ENCODE measurements around the gene FYB1. TPM values are rescaled to one million over a fixed set of nuclear protein-coding genes. Genes with fewer than 3 reads are reported as not detected.

FYB1 gene
- total and polyA plus RNA-seq, 5 donors from 2014 or later: 197 to 639 (median 227) TPM

- Mint-ChIP-seq H3K9me3 (no peaks in the 10 kb centered on the region), H3K4me1 (peaks cover 55 to 88% (median 73%) of the 10 kb centered on the region in 4 donors), H3K27ac (peak overlapping the region; percentile 60 to 96 (median 87)), H3K27me3 (no peaks in the 10 kb centered on the region), H3K36me3 (peaks cover 51% of the 10 kb centered on the region), H3K4me3 (peak overlapping the region; percentile 19 to 42 (median 36))
- no peaks in the 10 kb centered on the region for H3K27me3 ChIP-seq (ENCODE audit: control insufficient read depth, insufficient read depth, low read length)
- no peak for DNase-seq
- peaks cover 55% of the 10 kb centered on the region for H3K4me1 ChIP-seq (ENCODE audit: control insufficient read depth, insufficient read depth, low read length, poor library complexity, severe bottlenecking)
- no peaks in the 10 kb centered on the region for H3K9me3 ChIP-seq (ENCODE audit: control insufficient read depth in 2 of 2, low read length in 2 of 2)
- no peak overlapping the region for H3K4me3 ChIP-seq (ENCODE audit: low read depth, low read length)
- no peak for ATAC-seq (ENCODE audit: low read depth in 2 of 2)
- H3K36me3 ChIP-seq (ENCODE audit: control insufficient read depth, insufficient read depth, low read length): peaks cover 65% of the 10 kb centered on the region
- H3K27ac ChIP-seq (ENCODE audit: insufficient read depth, low read length, poor library complexity, severe bottlenecking): peak overlapping the region; percentile 49
These were observed 67.6 kb downstream of the FYB1 start for GRCh38 chr5:39151745-39152144.

GRCh38 chr5:39149966-39150365 is 69.4 kb downstream of the FYB1 start:
- Mint-ChIP-seq H3K27ac (peak overlapping the region; percentile 60 to 99 (median 87)), H3K36me3 (peaks cover 52% of the 10 kb centered on the region), H3K4me3 (peak overlapping the region in 2 of 4 donors; percentile 13 to 66), H3K4me1 (peaks cover 49 to 80% (median 60%) of the 10 kb centered on the region in 4 donors), H3K27me3 (no peaks in the 10 kb centered on the region), H3K9me3 (no peaks in the 10 kb centered on the region)
- Histone ChIP-seq H3K4me1 (ENCODE audit: control insufficient read depth, insufficient read depth, low read length, poor library complexity, severe bottlenecking) (peaks cover 47% of the 10 kb centered on the region), H3K9me3 (ENCODE audit: control insufficient read depth in 2 of 2, low read length in 2 of 2) (no peaks in the 10 kb centered on the region), H3K27ac (ENCODE audit: insufficient read depth, low read length, poor library complexity, severe bottlenecking) (peak overlapping the region; percentile 49), H3K27me3 (ENCODE audit: control insufficient read depth, insufficient read depth, low read length) (no peaks in the 10 kb centered on the region), H3K36me3 (ENCODE audit: control insufficient read depth, insufficient read depth, low read length) (peaks cover 66% of the 10 kb centered on the region), H3K4me3 (ENCODE audit: low read depth, low read length) (no peak overlapping the region)
- DNase-seq (no peak), ATAC-seq (ENCODE audit: low read depth in 2 of 2) (no peak)

- peaks cover 49% of the 10 kb centered on the region for H3K36me3 Mint-ChIP-seq
- peaks cover 42% of the 10 kb centered on the region for H3K4me1 ChIP-seq (ENCODE audit: control insufficient read depth, insufficient read depth, low read length, poor library complexity, severe bottlenecking)
- no peaks in the 10 kb centered on the region for H3K27me3 Mint-ChIP-seq
- peak overlapping the region; percentile 34 for H3K4me3 ChIP-seq (ENCODE audit: low read depth, low read length)
- no peaks in the 10 kb centered on the region for H3K9me3 ChIP-seq (ENCODE audit: control insufficient read depth in 2 of 2, low read length in 2 of 2)
- peak; percentile 25 to 40 for ATAC-seq (ENCODE audit: low read depth in 2 of 2)
- peak overlapping the region; percentile 60 to 99 (median 87) for H3K27ac Mint-ChIP-seq
- no peaks in the 10 kb centered on the region for H3K9me3 Mint-ChIP-seq
- peak overlapping the region; percentile 49 for H3K27ac ChIP-seq (ENCODE audit: insufficient read depth, low read length, poor library complexity, severe bottlenecking)
- H3K4me1 Mint-ChIP-seq: peaks cover 49 to 80% (median 58%) of the 10 kb centered on the region in 4 donors
- no peaks in the 10 kb centered on the region for H3K27me3 ChIP-seq (ENCODE audit: control insufficient read depth, insufficient read depth, low read length)
- peaks cover 66% of the 10 kb centered on the region for H3K36me3 ChIP-seq (ENCODE audit: control insufficient read depth, insufficient read depth, low read length)
- H3K4me3 Mint-ChIP-seq: peak overlapping the region in 3 of 4 donors; percentile 9 to 66 (median 13)
- DNase-seq: peak in 2 of 3 donors; percentile 61 to 62
These were observed 70.3 kb downstream of the FYB1 start for GRCh38 chr5:39148983-39149534.

- no peak overlapping the region for H3K4me3 ChIP-seq (ENCODE audit: low read depth, low read length)
- peak overlapping the region; percentile 38 for H3K27ac ChIP-seq (ENCODE audit: insufficient read depth, low read length, poor library complexity, severe bottlenecking)
- H3K4me3 Mint-ChIP-seq: no peak overlapping the region
- H3K27me3 Mint-ChIP-seq: no peaks in the 10 kb centered on the region
- H3K4me1 Mint-ChIP-seq: peaks cover 34 to 63% (median 43%) of the 10 kb centered on the region in 4 donors
- ATAC-seq (ENCODE audit: low read depth in 2 of 2) (no peak), DNase-seq (no peak)
- no peaks in the 10 kb centered on the region for H3K9me3 ChIP-seq (ENCODE audit: control insufficient read depth in 2 of 2, low read length in 2 of 2)
- no peaks in the 10 kb centered on the region for H3K27me3 ChIP-seq (ENCODE audit: control insufficient read depth, insufficient read depth, low read length)
- H3K36me3 ChIP-seq (ENCODE audit: control insufficient read depth, insufficient read depth, low read length): peaks cover 63% of the 10 kb centered on the region
- H3K27ac Mint-ChIP-seq: peak overlapping the region in 2 of 3 donors; percentile 26 to 47
- peaks cover 30% of the 10 kb centered on the region for H3K36me3 Mint-ChIP-seq
- H3K4me1 ChIP-seq (ENCODE audit: control insufficient read depth, insufficient read depth, low read length, poor library complexity, severe bottlenecking): peaks cover 26% of the 10 kb centered on the region
- H3K9me3 Mint-ChIP-seq: no peaks in the 10 kb centered on the region
These were observed 72.4 kb downstream of the FYB1 start for GRCh38 chr5:39146831-39147540.

GRCh38 chr5:39143151-39143860 is 76.1 kb downstream of the FYB1 start:
- peaks cover 66% of the 10 kb centered on the region for H3K36me3 ChIP-seq (ENCODE audit: control insufficient read depth, insufficient read depth, low read length)
- H3K27me3 Mint-ChIP-seq: no peaks in the 10 kb centered on the region
- H3K27ac ChIP-seq (ENCODE audit: insufficient read depth, low read length, poor library complexity, severe bottlenecking): no peak overlapping the region
- DNase-seq: no peak
- no peaks in the 10 kb centered on the region for H3K27me3 ChIP-seq (ENCODE audit: control insufficient read depth, insufficient read depth, low read length)
- peaks cover 14 to 42% (median 17%) of the 10 kb centered on the region in 4 donors for H3K4me1 Mint-ChIP-seq
- H3K9me3 Mint-ChIP-seq: no peaks in the 10 kb centered on the region
- no peak overlapping the region for H3K4me3 ChIP-seq (ENCODE audit: low read depth, low read length)
- no peaks in the 10 kb centered on the region for H3K9me3 ChIP-seq (ENCODE audit: control insufficient read depth in 2 of 2, low read length in 2 of 2)
- peaks cover 11% of the 10 kb centered on the region for H3K4me1 ChIP-seq (ENCODE audit: control insufficient read depth, insufficient read depth, low read length, poor library complexity, severe bottlenecking)
- ATAC-seq (ENCODE audit: low read depth in 2 of 2): no peak
- H3K36me3 Mint-ChIP-seq: peaks cover 17% of the 10 kb centered on the region
- no peak overlapping the region for H3K4me3 Mint-ChIP-seq
- H3K27ac Mint-ChIP-seq: no peak overlapping the region

GRCh38 chr5:39140558-39141168 is 78.7 kb downstream of the FYB1 start:
- Histone ChIP-seq H3K4me3 (ENCODE audit: low read depth, low read length) (no peak overlapping the region), H3K9me3 (ENCODE audit: control insufficient read depth in 2 of 2, low read length in 2 of 2) (no peaks in the 10 kb centered on the region), H3K27me3 (ENCODE audit: control insufficient read depth, insufficient read depth, low read length) (no peaks in the 10 kb centered on the region), H3K4me1 (ENCODE audit: control insufficient read depth, insufficient read depth, low read length, poor library complexity, severe bottlenecking) (peaks cover 10% of the 10 kb centered on the region), H3K27ac (ENCODE audit: insufficient read depth, low read length, poor library complexity, severe bottlenecking) (no peak overlapping the region), H3K36me3 (ENCODE audit: control insufficient read depth, insufficient read depth, low read length) (peaks cover 74% of the 10 kb centered on the region)
- Mint-ChIP-seq H3K4me3 (no peak overlapping the region), H3K4me1 (peaks cover 19 to 40% (median 25%) of the 10 kb centered on the region in 4 donors), H3K9me3 (no peaks in the 10 kb centered on the region), H3K27me3 (no peaks in the 10 kb centered on the region), H3K36me3 (peaks cover 24% of the 10 kb centered on the region), H3K27ac (peak overlapping the region; percentile 8 to 87 (median 63))
- ATAC-seq (ENCODE audit: low read depth in 2 of 2): no peak
- DNase-seq: no peak

- peaks cover 10% of the 10 kb centered on the region for H3K4me1 ChIP-seq (ENCODE audit: control insufficient read depth, insufficient read depth, low read length, poor library complexity, severe bottlenecking)
- no peak overlapping the region for H3K4me3 ChIP-seq (ENCODE audit: low read depth, low read length)
- no peaks in the 10 kb centered on the region for H3K27me3 ChIP-seq (ENCODE audit: control insufficient read depth, insufficient read depth, low read length)
- H3K9me3 ChIP-seq (ENCODE audit: control insufficient read depth in 2 of 2, low read length in 2 of 2): no peaks in the 10 kb centered on the region
- Mint-ChIP-seq H3K27ac (no peak overlapping the region), H3K4me1 (peaks cover 12 to 27% (median 22%) of the 10 kb centered on the region in 4 donors), H3K27me3 (no peaks in the 10 kb centered on the region), H3K4me3 (no peak overlapping the region), H3K36me3 (peaks cover 39% of the 10 kb centered on the region), H3K9me3 (no peaks in the 10 kb centered on the region)
- DNase-seq (no peak), ATAC-seq (ENCODE audit: low read depth in 2 of 2) (no peak)
- H3K36me3 ChIP-seq (ENCODE audit: control insufficient read depth, insufficient read depth, low read length): peaks cover 91% of the 10 kb centered on the region
- H3K27ac ChIP-seq (ENCODE audit: insufficient read depth, low read length, poor library complexity, severe bottlenecking): peak overlapping the region; percentile 19
These were observed 80.5 kb downstream of the FYB1 start for GRCh38 chr5:39138892-39139291.

All from CD4-positive, CD25-positive, alpha-beta regulatory T cell (primary cell).